Activated CD8-positive, alpha-beta T cell treated with anti-CD3 and anti-CD28 coated beads for 36 hours (primary cell): ENCODE results near the gene PAQR9. TPM values are rescaled to one million over a fixed set of nuclear protein-coding genes. Genes with fewer than 3 reads are reported as not detected.

Experiments used
- ATAC-seq: fragments of 200-7000 bp; cut with Tn5 transposase; one replicate; pipeline ENCODE4 v1.10.0; 2021; ENCODE audit warnings: mild to moderate bottlenecking, moderate library complexity
- CTCF ChIA-PET: fragments of 350-600 bp; sonication (Branson Sonifier 250); formaldehyde crosslinking; loops from one replicate; lab custom pipeline; 2021; ENCODE audit warnings: antibody characterized with exemption; lab: Charles Lee
- POLR2A ChIA-PET: fragments of 350-600 bp; sonication (Branson Sonifier 250); formaldehyde crosslinking; loops from one replicate; lab custom pipeline; 2021; ENCODE audit warnings: antibody characterized with exemption; lab: Charles Lee
- DNase-seq: peaks from one replicate; pipeline ENCODE4 v3.0.0-alpha.2; 2020
- H3K27ac Mint-ChIP-seq: one replicate; pipeline ENCODE4 v1.8.0; 2021; ENCODE audit warnings: mild to moderate bottlenecking, mixed read lengths
- H3K27me3 Mint-ChIP-seq: one replicate; pipeline ENCODE4 v1.8.0; 2021; ENCODE audit warnings: mixed read lengths
- H3K36me3 Mint-ChIP-seq: one replicate; pipeline ENCODE4 v1.8.0; 2021; ENCODE audit warnings: low read depth, mixed read lengths
- H3K4me1 Mint-ChIP-seq: one replicate; pipeline ENCODE4 v1.8.0; 2021; ENCODE audit warnings: low read depth, mixed read lengths
- H3K4me3 Mint-ChIP-seq: one replicate; pipeline ENCODE4 v1.8.0; 2021; ENCODE audit warnings: mild to moderate bottlenecking, moderate library complexity, mixed read lengths
- H3K9me3 Mint-ChIP-seq: one replicate; pipeline ENCODE4 v1.8.0; 2021; ENCODE audit warnings: mixed read lengths
- intact Hi-C: fragments of 100-400 bp; cut with micrococcal nuclease; formaldehyde crosslinking; loops from one replicate; pipeline ENCODE4 v1.10.0; 2022
- total RNA-seq, 2 experiments: library from RNA; stranded (reverse); gene quantifications; one replicate each; pipeline ENCODE4 v1.2.3, GENCODE V29; 2021
- TF ChIP-seq, protein P1 (sequence below): fragments of 200-600 bp; IDR thresholded peaks from one replicate; pipeline ENCODE4 v1.8.0; 2022; ENCODE audit warnings: antibody characterized with exemption, mild to moderate bottlenecking

PAQR9 gene
- total RNA-seq, 2 experiments from 2014 or later: not detected

DNA sequence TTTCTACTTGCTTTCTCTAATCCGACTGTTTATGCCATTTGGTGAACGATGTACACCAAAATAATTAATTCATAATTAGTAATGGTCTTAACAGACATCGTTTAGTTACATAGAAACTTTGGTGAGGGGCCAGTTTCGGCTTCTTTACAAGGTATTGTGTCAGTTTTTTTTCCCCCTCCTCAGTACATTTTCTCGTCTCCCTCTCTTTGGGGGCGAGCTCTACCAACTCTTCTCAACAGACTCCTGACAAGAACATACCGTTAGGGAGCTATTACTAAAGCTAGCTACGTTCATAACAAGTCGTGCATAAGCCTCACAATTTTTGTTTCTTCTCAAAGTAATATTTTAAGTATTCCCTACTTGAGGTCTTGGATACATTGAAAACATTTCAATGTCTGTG, 39.3 kb upstream of the PAQR9 start:
- peaks cover 40% of the 10 kb centered on the region for H3K4me1 Mint-ChIP-seq
- POLR2A ChIA-PET: interaction anchor here (0.7 to 2.6 kb wide), 7 partner anchors 9 to 969 kb away, joined by 3 to 30 read pairs (median 6); partner anchors contain the start of genes ATR and DIPK2A

DNA sequence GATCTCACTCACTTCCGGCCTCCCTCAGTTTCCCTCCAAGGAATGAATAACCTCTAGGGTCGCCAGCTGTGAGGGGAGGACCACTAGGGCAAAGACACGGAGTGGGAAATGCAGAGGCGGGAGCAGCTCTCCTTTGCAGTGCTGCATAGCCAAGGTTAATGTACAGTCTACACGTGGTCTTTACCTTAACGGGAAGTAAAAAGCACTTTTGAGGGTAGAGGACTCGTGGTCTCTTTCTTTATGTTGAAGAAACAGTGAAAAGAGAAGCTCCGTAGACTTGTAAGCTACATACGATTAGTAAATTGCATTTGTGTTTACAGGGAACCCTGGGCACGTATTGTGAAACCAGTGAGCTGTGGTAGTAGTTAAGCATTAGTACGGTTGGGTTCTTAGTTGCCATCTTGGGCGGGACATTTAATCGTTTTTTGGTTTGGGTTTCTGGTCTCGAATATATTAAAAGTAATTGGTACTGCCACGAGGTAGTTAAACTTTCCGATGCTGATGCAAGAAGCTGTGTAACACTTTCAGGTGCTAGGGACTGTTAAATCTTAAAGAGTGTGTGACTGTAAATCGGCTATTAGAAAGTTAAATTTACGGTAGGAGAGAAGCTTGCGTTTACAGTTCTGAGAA, 38.7 kb upstream of the PAQR9 start:
- Mint-ChIP-seq H3K27ac (peak overlapping the region; percentile 100), H3K36me3 (peaks cover 24% of the 10 kb centered on the region), H3K9me3 (no peaks in the 10 kb centered on the region), H3K4me1 (peaks cover 36% of the 10 kb centered on the region), H3K4me3 (peak overlapping the region; percentile 92), H3K27me3 (peaks cover 4% of the 10 kb centered on the region)
- intact Hi-C loops: loop anchor here (5.0 kb wide), 2 partner anchors 425 to 555 kb away; partner anchors contain the start of genes ATR and XRN1
- POLR2A ChIA-PET: interaction anchor here (0.5 to 2.6 kb wide), 17 partner anchors 10 to 970 kb away, joined by 3 to 30 read pairs (median 4); partner anchors contain the start of genes ATR, DIPK2A and TRPC1
- TF ChIP-seq, protein P1, sequence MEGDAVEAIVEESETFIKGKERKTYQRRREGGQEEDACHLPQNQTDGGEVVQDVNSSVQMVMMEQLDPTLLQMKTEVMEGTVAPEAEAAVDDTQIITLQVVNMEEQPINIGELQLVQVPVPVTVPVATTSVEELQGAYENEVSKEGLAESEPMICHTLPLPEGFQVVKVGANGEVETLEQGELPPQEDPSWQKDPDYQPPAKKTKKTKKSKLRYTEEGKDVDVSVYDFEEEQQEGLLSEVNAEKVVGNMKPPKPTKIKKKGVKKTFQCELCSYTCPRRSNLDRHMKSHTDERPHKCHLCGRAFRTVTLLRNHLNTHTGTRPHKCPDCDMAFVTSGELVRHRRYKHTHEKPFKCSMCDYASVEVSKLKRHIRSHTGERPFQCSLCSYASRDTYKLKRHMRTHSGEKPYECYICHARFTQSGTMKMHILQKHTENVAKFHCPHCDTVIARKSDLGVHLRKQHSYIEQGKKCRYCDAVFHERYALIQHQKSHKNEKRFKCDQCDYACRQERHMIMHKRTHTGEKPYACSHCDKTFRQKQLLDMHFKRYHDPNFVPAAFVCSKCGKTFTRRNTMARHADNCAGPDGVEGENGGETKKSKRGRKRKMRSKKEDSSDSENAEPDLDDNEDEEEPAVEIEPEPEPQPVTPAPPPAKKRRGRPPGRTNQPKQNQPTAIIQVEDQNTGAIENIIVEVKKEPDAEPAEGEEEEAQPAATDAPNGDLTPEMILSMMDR: no peak
- CTCF ChIA-PET: interaction anchor here (0.7 to 3.4 kb wide), 12 partner anchors 9 to 974 kb away, joined by 3 to 18 read pairs (median 4); partner anchors contain the start of gene PLS1
- ATAC-seq (peak; percentile 40), DNase-seq (peak; percentile 32)

More for the DNA sequence above, 39.3 kb upstream of the PAQR9 start:
- CTCF ChIA-PET: interaction anchor here (0.8 to 3.4 kb wide), 9 partner anchors 10 to 426 kb away, joined by 3 to 18 read pairs (median 4); partner anchors contain the start of gene PLS1
- Mint-ChIP-seq H3K36me3 (peaks cover 27% of the 10 kb centered on the region), H3K9me3 (no peaks in the 10 kb centered on the region), H3K4me3 (peak overlapping the region; percentile 92), H3K27ac (peak overlapping the region; percentile 100), H3K27me3 (peaks cover 4% of the 10 kb centered on the region)
- TF ChIP-seq, protein P1: no peak
- DNase-seq (no peak), ATAC-seq (no peak)
- intact Hi-C loops: loop anchor here (5.0 kb wide), 2 partner anchors 425 to 555 kb away; partner anchors contain the start of genes ATR and XRN1

DNA sequence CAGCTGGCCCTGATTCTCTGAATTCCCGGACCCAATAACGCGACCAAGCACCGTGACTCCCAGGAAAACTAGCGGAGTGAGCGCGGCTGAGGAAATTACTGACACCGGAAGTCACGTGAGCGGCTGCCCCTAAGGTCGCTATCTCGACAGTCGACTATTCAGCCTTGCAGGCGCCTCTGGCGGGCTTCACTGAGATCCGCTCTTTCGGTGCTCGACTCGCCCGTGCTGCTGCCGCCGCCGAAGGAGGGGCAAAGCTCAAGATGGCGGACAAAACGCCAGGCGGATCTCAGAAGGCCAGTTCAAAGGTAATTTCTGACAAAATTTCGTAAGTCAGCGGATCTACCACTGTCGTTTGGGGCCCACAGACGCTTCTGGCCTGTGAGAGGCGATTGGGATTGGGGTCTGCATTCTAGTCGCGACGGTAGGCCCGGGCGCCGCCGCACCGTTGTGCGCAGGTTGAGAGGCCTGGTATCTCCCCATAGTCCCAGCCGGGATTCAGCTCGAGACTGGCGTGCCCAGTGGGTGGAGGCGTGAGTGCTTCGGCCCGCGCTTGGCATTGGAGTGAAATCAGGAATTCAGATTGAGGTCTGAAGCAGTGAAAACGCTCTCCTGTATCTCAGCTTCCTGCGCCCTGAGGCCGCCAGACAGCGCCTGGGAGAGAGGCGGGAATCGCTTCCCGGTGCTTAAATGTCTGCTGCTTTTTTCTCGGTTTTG, 38.1 kb upstream of the PAQR9 start, which contains the start of gene U2SURP:
Gene U2SURP (plus strand): TSS at position 202 of the 714 bp plus-strand sequence. CDS start 59 bp downstream, at position 261.
- ChIA-PET CTCF (interaction anchor here (0.7 to 3.4 kb wide), 10 partner anchors 9 to 974 kb away, joined by 3 to 18 read pairs (median 5); partner anchors contain the start of gene PLS1), POLR2A (interaction anchor here (0.6 to 2.6 kb wide), 25 partner anchors 10 to 1125 kb away, joined by 3 to 30 read pairs (median 4); partner anchors contain the start of genes ATR, DIPK2A, PLS1 and TRPC1)
- Mint-ChIP-seq H3K36me3 (peaks cover 17% of the 10 kb centered on the region), H3K4me3 (peak within 1 kb of the TSS; percentile 92), H3K9me3 (no peaks in the 10 kb centered on the region), H3K27me3 (peaks cover 4% of the 10 kb centered on the region), H3K4me1 (peaks cover 29% of the 10 kb centered on the region), H3K27ac (peak within 1 kb of the TSS; percentile 100)
- intact Hi-C loops: loop anchor here (5.0 kb wide), 2 partner anchors 424 to 554 kb away; partner anchors contain the start of genes ATR and XRN1
- TF ChIP-seq, protein P1: no peak
- ATAC-seq: peak; percentile 90
- peak; percentile 96 for DNase-seq

DNA sequence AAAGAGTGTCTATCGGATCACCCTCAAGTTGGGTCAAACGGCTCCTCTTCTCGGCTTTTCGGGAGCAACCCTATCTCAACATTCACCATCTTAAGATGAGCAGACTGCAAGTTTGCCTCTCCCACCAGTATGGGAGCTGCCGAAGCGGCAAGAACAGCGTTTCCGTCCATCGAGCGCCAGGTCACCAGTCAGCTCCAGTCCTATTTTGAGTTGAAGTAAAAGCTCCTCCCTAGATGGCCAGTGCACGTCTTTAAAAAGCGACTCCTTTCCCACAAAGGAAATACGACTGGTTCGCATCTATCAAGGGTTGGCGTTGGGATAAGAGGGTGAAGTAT, 37.5 kb upstream of the PAQR9 start:
- DNase-seq (peak; percentile 77), ATAC-seq (peak; percentile 77)
- peak overlapping the region; percentile 100 for H3K27ac Mint-ChIP-seq
- peak overlapping the region; percentile 92 for H3K4me3 Mint-ChIP-seq
- intact Hi-C loops: loop anchor here (5.0 kb wide), 2 partner anchors 424 to 554 kb away; partner anchors contain the start of genes ATR and XRN1
- CTCF ChIA-PET: interaction anchor here (0.6 to 3.4 kb wide), 10 partner anchors 8 to 531 kb away, joined by 3 to 18 read pairs (median 5); no protein-coding TSS in a partner anchor
- POLR2A ChIA-PET: interaction anchor here (0.6 to 2.6 kb wide), 20 partner anchors 10 to 1124 kb away, joined by 3 to 30 read pairs (median 4); partner anchors contain the start of genes ATR, PLS1 and TRPC1
- H3K9me3 Mint-ChIP-seq: no peaks in the 10 kb centered on the region
- TF ChIP-seq, protein P1: no peak
- peaks cover 4% of the 10 kb centered on the region for H3K27me3 Mint-ChIP-seq
- peaks cover 14% of the 10 kb centered on the region for H3K36me3 Mint-ChIP-seq
- peaks cover 24% of the 10 kb centered on the region for H3K4me1 Mint-ChIP-seq
